HepG2 (cell line): ENCODE measurements around the gene HECA. TPM values are rescaled to one million over a fixed set of nuclear protein-coding genes. Genes with fewer than 3 reads are reported as not detected.

Source experiments
- ATAC-seq: fragments of 200-7000 bp; cut with Tn5 transposase; 3 replicates; pipeline ENCODE4 v1.9.1; 2020; ENCODE audit warnings: mild to moderate bottlenecking, moderate library complexity
- BruUV-seq: library from RNA; stranded (reverse); fragments of 400-500 nt; replicated peaks from 2 replicates; lab custom pipeline; 2021; lab: Mats Ljungman, UMichigan
- CTCF ChIA-PET: fragments of 300-600 bp; formaldehyde crosslinking; extraction: SDS; loops from one replicate; lab custom pipeline; 2021; ENCODE audit warnings: low total read pairs, inconsistent platforms, low intra/inter-chr PET ratio; lab: Yijun Ruan, JAX
- POLR2A ChIA-PET: fragments of 350-600 bp; sonication (Branson Sonifier 250); formaldehyde crosslinking; loops from one replicate; lab custom pipeline; 2020; ENCODE audit warnings: antibody characterized with exemption, inconsistent platforms; lab: Yijun Ruan, JAX
- DNase-seq: peaks from one replicate; pipeline ENCODE4 v3.0.0-alpha.2; 2015; ENCODE audit warnings: low spot score
- FAIRE-seq: peaks from 3 replicates; lab custom pipeline; 2011; peaks lifted over from hg19 to GRCh38; lab: Jason Lieb, UNC
- H2AFZ ChIP-seq: one replicate; pipeline ENCODE4 v1.6.1; 2011; ENCODE audit warnings: low read length, inconsistent platforms
- H3K27ac ChIP-seq: fragments of 300-600 bp; 3 replicates; pipeline ENCODE4 v1.8.0; 2011; ENCODE audit warnings: mixed run types, mild to moderate bottlenecking, mixed read lengths, low read length, inconsistent platforms; ENCODE audit not compliant: insufficient read depth; ENCODE audit errors: extremely low read length
- H3K27me3 ChIP-seq, 2 experiments: fragments of 200-600 bp in 1 of 2; 2 replicates in 1 of 2; 3 replicates in 1 of 2; pipeline versions ENCODE4 v1.6.0 to v1.8.0; 2011; ENCODE audit warnings: low read length in 2 of 2, mild to moderate bottlenecking in 2 of 2, moderate library complexity in 2 of 2, inconsistent platforms in 1 of 2; ENCODE audit not compliant: insufficient read depth in 2 of 2, control insufficient read depth in 1 of 2
- H3K36me3 ChIP-seq, 2 experiments: fragments of 200-600 bp in 1 of 2; replicated peaks in 1 of 2; 2 replicates in 1 of 2; 3 replicates in 1 of 2; pipeline versions ENCODE4 v1.5.1 to v1.8.0; 2011; ENCODE audit warnings: low read length in 2 of 2, inconsistent platforms in 1 of 2; ENCODE audit not compliant: insufficient read depth in 2 of 2, control insufficient read depth in 1 of 2
- H3K4me1 ChIP-seq: 2 replicates; pipeline ENCODE4 v1.5.1; 2012; ENCODE audit warnings: low read length, inconsistent platforms; ENCODE audit not compliant: insufficient read depth
- H3K4me2 ChIP-seq: 2 replicates; pipeline ENCODE4 v1.6.0; 2011; ENCODE audit warnings: low read depth, low read length, inconsistent platforms
- H3K4me3 ChIP-seq, 3 experiments: fragments of 200-600 bp in 1 of 3; sonication (generic), shearing (Covaris generic) in 1 of 3; replicated peaks in 1 of 3; 2 replicates each; pipeline ENCODE4 v1.5.1; 2011 to 2016; ENCODE audit warnings: low read length in 3 of 3, inconsistent platforms in 2 of 3, low read depth in 2 of 3, mild to moderate bottlenecking in 2 of 3, control low read depth in 1 of 3, mixed read lengths in 1 of 3; ENCODE audit not compliant: insufficient read depth in 1 of 3
- H3K79me2 ChIP-seq: one replicate; pipeline ENCODE4 v1.6.1; 2011; ENCODE audit warnings: low read length, inconsistent platforms; ENCODE audit not compliant: insufficient read depth
- H3K9ac ChIP-seq: 2 replicates; pipeline ENCODE4 v1.6.0; 2011; ENCODE audit warnings: mild to moderate bottlenecking, low read depth, low read length, inconsistent platforms; ENCODE audit not compliant: insufficient read depth
- H3K9me3 ChIP-seq: 2 replicates; pipeline ENCODE4 v1.5.1; 2012; ENCODE audit warnings: mild to moderate bottlenecking, low read length
- H4K20me1 ChIP-seq: 2 replicates; pipeline ENCODE4 v1.6.0; 2011; ENCODE audit warnings: inconsistent platforms, mild to moderate bottlenecking, low read length, moderate library complexity; ENCODE audit not compliant: insufficient read depth
- CAMTA2 ChIP-seq: sonication (generic); formaldehyde crosslinking; IDR thresholded peaks from 2 replicates; pipeline ENCODE4 v1.4.0; 2020; ENCODE audit warnings: mild to moderate bottlenecking, missing genetic modification reagents, borderline replicate concordance
- HDAC6 ChIP-seq: fragments of 200-600 bp; sonication (generic); IDR thresholded peaks from 2 replicates; pipeline ENCODE4 v1.7.0; 2017; ENCODE audit warnings: mild to moderate bottlenecking, antibody characterized with exemption, low read length, low read depth
- KLF12 ChIP-seq: sonication (generic); formaldehyde crosslinking; IDR thresholded peaks from 2 replicates; pipeline ENCODE4 v1.4.0; 2020; ENCODE audit warnings: missing genetic modification reagents, borderline replicate concordance
- NR2F2 ChIP-seq: IDR thresholded peaks from 2 replicates; pipeline ENCODE4 v1.6.1; 2012; ENCODE audit warnings: low read depth, inconsistent platforms, borderline replicate concordance
- PCBP2 ChIP-seq: fragments of 200-400 bp; formaldehyde crosslinking; optimal IDR thresholded peaks from 2 replicates; pipeline ENCODE3; 2018; ENCODE audit warnings: low read length, low read depth; ENCODE audit not compliant: poor library complexity, severe bottlenecking
- RNF2 ChIP-seq: fragments of 450-650 bp; conservative IDR thresholded peaks from 2 replicates; pipeline ENCODE4 v1.6.1; 2016; ENCODE audit warnings: low read depth
- WGBS: methylation state at CpG from one replicate; pipeline ENCODE4 v1.1.6; 2017; ENCODE audit warnings: low lambda C conversion rate; 5-methylcytosine and 5-hydroxymethylcytosine counted together
- in situ Hi-C: cut with HindIII; loops from 2 replicates; pipeline ENCODE4 v1.10.0; 2017; ENCODE audit warnings: low pct_unique_long_range_greater_than_20kb; ENCODE audit not compliant: extremely low pct_ligation_motif_present
- intact Hi-C: fragments of 100-400 bp; cut with micrococcal nuclease; formaldehyde crosslinking; loops from one replicate; pipeline ENCODE4 v1.10.0; 2022; ENCODE audit not compliant: unreplicated experiment
- polyA plus RNA-seq, 8 experiments: library from polyadenylated mRNA; depleted of rRNA in 3 of 8; stranded (reverse) in 7 of 8; unstranded in 1 of 8; fragments of >200 nt; fragmentation: Illumina TruSeq in 4 of 8; extraction: Trizol in 4 of 8; gene quantifications; 2 replicates each; pipeline versions ENCODE4 v1.2.1 to v1.2.3, GENCODE V29; 2011 to 2016; ENCODE audit warnings: low read depth in 4 of 8, missing spikeins in 1 of 8, mixed read lengths in 1 of 8; ENCODE audit not compliant: insufficient read depth in 1 of 8
- total RNA-seq, 5 experiments: library from RNA; depleted of rRNA; stranded (reverse); fragments of >200 nt; fragmentation: Illumina TruSeq; extraction: Trizol; gene quantifications; 2 replicates each; pipeline ENCODE4 v1.2.3, GENCODE V29; 2016; ENCODE audit warnings: low read depth in 1 of 5
- TF ChIP-seq, protein P1 (sequence below), 2 experiments: sonication (generic) in 1 of 2; formaldehyde crosslinking in 1 of 2; IDR thresholded peaks; 2 replicates each; pipeline versions ENCODE4 v1.4.0 to v1.6.1; 2016 to 2020; ENCODE audit warnings: borderline replicate concordance in 1 of 2, low read depth in 1 of 2, mild to moderate bottlenecking in 1 of 2, missing genetic modification reagents in 1 of 2
- TF ChIP-seq, protein P2 (sequence below): sonication (generic); formaldehyde crosslinking; IDR thresholded peaks from 2 replicates; pipeline ENCODE4 v1.4.0; 2020; ENCODE audit warnings: missing genetic modification reagents, borderline replicate concordance
- TF ChIP-seq, protein P3 (sequence below): conservative IDR thresholded peaks from 2 replicates; pipeline ENCODE4 v1.6.1; 2018; ENCODE audit warnings: missing genetic modification reagents
- TF ChIP-seq, protein P4 (sequence below): sonication (generic); formaldehyde crosslinking; IDR thresholded peaks from 2 replicates; pipeline ENCODE4 v1.5.1; 2020; ENCODE audit warnings: missing genetic modification reagents, mild to moderate bottlenecking, borderline replicate concordance

Gene HECA
- total and polyA plus RNA-seq, 2 of the 13 experiments (the other 11 are each of a cell fraction or from before 2014, with no cell fraction given): 0.18 to 0.49 TPM

DNA sequence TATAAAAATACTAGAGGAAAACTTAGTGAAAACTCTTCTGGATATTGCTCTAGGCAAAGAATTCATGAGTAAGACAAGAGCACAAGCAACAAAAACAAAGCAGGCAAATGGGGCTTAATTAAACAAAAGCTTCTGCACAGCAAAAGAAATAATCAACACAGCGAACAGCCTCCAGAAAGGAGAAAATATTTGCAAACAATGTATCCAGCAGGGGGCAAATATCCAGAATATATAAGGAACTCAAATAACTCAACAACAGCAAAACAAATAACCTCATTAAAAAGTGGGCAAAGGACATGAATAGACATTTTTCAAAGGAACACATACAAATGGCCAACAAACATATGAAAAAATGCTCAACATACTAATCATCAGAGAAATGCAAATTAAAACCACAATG, 17.1 kb upstream of the HECA start:
- intact Hi-C loops: loop anchor here (1.0 kb wide), 1 partner anchor 247 kb away; no protein-coding TSS in a partner anchor
- FAIRE-seq: no peak

DNA sequence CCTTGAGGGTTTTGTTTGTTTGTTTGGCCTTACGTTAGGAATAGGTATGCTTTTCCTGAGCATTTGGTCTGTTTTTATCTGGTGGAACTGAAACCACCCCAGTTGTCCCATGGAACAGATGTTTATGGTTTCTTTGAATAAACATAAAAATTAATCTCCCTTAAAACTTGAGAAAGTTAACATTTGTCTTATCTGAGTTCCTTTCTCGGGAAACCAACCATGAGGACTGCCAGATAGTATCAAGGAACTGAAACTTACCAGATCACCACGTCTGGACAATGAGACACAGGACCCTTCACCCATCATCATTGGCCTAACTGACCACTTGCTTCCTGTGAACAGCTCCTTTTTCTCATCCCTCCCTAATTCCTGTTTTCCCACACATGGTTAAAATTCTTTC, 15.3 kb upstream of the HECA start:
- in situ Hi-C loops: no loop called here
- BruUV-seq: no TSS peak
- no peak for DNase-seq
- CTCF ChIA-PET: no interaction called here
- no peak for FAIRE-seq
- 6% methylated on average over 3 of the region's 3 CpGs for WGBS
- Histone ChIP-seq H3K27ac (no peak overlapping the region), H3K4me2 (no peak overlapping the region), H3K79me2 (no peaks in the 10 kb centered on the region), H3K27me3 (no peaks in the 10 kb centered on the region; a peak in 1 of 5 replicates), H2AFZ (no peak overlapping the region), H4K20me1 (no peaks in the 10 kb centered on the region), H3K9ac (no peak overlapping the region), H3K9me3 (peaks cover 6% of the 10 kb centered on the region; the same call in 1 of the 2 replicates), H3K36me3 (no peaks in the 10 kb centered on the region), H3K4me3 (no peak overlapping the region), H3K4me1 (no peaks in the 10 kb centered on the region)
- intact Hi-C loops: no loop called here
- no peak for ATAC-seq
- TF ChIP-seq, protein P1, sequence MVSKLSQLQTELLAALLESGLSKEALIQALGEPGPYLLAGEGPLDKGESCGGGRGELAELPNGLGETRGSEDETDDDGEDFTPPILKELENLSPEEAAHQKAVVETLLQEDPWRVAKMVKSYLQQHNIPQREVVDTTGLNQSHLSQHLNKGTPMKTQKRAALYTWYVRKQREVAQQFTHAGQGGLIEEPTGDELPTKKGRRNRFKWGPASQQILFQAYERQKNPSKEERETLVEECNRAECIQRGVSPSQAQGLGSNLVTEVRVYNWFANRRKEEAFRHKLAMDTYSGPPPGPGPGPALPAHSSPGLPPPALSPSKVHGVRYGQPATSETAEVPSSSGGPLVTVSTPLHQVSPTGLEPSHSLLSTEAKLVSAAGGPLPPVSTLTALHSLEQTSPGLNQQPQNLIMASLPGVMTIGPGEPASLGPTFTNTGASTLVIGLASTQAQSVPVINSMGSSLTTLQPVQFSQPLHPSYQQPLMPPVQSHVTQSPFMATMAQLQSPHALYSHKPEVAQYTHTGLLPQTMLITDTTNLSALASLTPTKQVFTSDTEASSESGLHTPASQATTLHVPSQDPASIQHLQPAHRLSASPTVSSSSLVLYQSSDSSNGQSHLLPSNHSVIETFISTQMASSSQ (IDR thresholded peaks at IDR 0.05; ENCODE audit: low read depth): no peak
- TF ChIP-seq, protein P1 (CRISPR knock-in tag; IDR thresholded peaks at IDR 0.05; ENCODE audit: borderline replicate concordance): no peak
- TF ChIP-seq, protein P2, sequence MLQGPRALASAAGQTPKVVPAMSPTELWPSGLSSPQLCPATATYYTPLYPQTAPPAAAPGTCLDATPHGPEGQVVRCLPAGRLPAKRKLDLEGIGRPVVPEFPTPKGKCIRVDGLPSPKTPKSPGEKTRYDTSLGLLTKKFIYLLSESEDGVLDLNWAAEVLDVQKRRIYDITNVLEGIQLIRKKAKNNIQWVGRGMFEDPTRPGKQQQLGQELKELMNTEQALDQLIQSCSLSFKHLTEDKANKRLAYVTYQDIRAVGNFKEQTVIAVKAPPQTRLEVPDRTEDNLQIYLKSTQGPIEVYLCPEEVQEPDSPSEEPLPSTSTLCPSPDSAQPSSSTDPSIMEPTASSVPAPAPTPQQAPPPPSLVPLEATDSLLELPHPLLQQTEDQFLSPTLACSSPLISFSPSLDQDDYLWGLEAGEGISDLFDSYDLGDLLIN (CRISPR knock-in tag): no peak
- TF ChIP-seq PCBP2: no peak
- no peak for TF ChIP-seq NR2F2
- POLR2A ChIA-PET: interaction anchor here (0.7 kb wide), 1 partner anchor 54 kb away, joined by 3 read pairs; no protein-coding TSS in a partner anchor

More for the DNA sequence above, 17.1 kb upstream of the HECA start:
- BruUV-seq: no TSS peak
- TF ChIP-seq, protein P3, sequence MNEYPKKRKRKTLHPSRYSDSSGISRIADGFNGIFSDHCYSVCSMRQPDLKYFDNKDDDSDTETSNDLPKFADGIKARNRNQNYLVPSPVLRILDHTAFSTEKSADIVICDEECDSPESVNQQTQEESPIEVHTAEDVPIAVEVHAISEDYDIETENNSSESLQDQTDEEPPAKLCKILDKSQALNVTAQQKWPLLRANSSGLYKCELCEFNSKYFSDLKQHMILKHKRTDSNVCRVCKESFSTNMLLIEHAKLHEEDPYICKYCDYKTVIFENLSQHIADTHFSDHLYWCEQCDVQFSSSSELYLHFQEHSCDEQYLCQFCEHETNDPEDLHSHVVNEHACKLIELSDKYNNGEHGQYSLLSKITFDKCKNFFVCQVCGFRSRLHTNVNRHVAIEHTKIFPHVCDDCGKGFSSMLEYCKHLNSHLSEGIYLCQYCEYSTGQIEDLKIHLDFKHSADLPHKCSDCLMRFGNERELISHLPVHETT (CRISPR knock-in tag): no peak
- TF ChIP-seq RNF2: no peak
- no peak for TF ChIP-seq HDAC6
- no peak for TF ChIP-seq CAMTA2 (CRISPR knock-in tag)
- TF ChIP-seq KLF12: no peak
- TF ChIP-seq, protein P4, sequence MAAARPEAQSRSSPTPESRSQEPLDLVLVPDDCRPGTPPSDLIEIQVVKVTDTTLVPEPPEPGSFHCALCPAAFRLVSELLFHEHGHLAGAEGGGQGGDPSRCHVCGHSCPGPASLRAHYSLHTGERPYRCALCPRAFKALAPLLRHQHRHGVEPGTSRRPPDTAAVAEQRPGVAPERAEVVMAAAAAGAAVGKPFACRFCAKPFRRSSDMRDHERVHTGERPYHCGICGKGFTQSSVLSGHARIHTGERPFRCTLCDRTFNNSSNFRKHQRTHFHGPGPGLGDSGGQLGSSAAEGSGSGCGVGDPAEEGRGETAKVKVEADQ: no peak
- Histone ChIP-seq H3K4me2 (no peak overlapping the region), H3K27me3 (no peaks in the 10 kb centered on the region; a peak in 1 of 5 replicates), H3K9ac (no peak overlapping the region), H3K4me1 (no peaks in the 10 kb centered on the region), H2AFZ (no peak overlapping the region), H3K36me3 (no peaks in the 10 kb centered on the region), H3K27ac (no peak overlapping the region), H3K79me2 (no peaks in the 10 kb centered on the region), H3K9me3 (peaks cover 6% of the 10 kb centered on the region; the same call in 1 of the 2 replicates), H3K4me3 (no peak overlapping the region), H4K20me1 (no peaks in the 10 kb centered on the region)
- in situ Hi-C loops: no loop called here
- 3% methylated on average over 1 of the region's 1 CpG for WGBS
- no peak for DNase-seq
- ChIA-PET CTCF (interaction anchor here (1.3 kb wide), 1 partner anchor 247 kb away, joined by 4 read pairs; no protein-coding TSS in a partner anchor), POLR2A (no interaction called here)
- ATAC-seq: no peak
